ENCODE measurements around the gene PCP4L1. TPM values are rescaled to one million over a fixed set of nuclear protein-coding genes. Genes with fewer than 3 reads are reported as not detected.

Gene PCP4L1
- total and polyA plus RNA-seq, 2 experiments from 2014 or later = 1.4 to 1.7 TPM

GRCh38 chr1:161225534-161226319 is 32.8 kb upstream of the PCP4L1 start, which contains the start of gene TOMM40L:
Gene TOMM40L, plus strand, starts transcription at chr1:161226060. Its CDS starts 430 bp downstream, at chr1:161226490.
- TF ChIP-seq CTCF (IDR thresholded peaks at IDR 0.05; ENCODE audit: poor library complexity) = peak; percentile 55
- no peak for TF ChIP-seq EZH2phosphoT487 (IDR thresholded peaks at IDR 0.05; ENCODE audit: low read depth, severe bottlenecking, unreplicated experiment)
- peak within 1 kb of the TSS; percentile 50 for H3K4me3 ChIP-seq
- H3K79me2 ChIP-seq = peaks cover 4% of the 10 kb centered on the region
- H3K4me2 ChIP-seq = peak within 1 kb of the TSS; percentile 79
- WGBS (ENCODE audit: low lambda C conversion rate, missing lambda C conversion rate) = 11% methylated on average over 16 of the region's 16 CpGs
- peak within 1 kb of the TSS; percentile 58 for H2AFZ ChIP-seq
- no peaks in the 10 kb centered on the region for H3K9me2 ChIP-seq (replicated peaks; ENCODE audit: insufficient read depth)
- no peaks in the 10 kb centered on the region for H3K27me3 ChIP-seq
- DNase-seq (ENCODE audit: low spot score) = peak; percentile 96
- peaks cover 10% of the 10 kb centered on the region for H3K4me1 ChIP-seq (ENCODE audit: insufficient read depth)
- peak within 1 kb of the TSS; percentile 86 for H3K27ac ChIP-seq
- H3K9me3 ChIP-seq (ENCODE audit: low read depth) = no peaks in the 10 kb centered on the region
- no peaks in the 10 kb centered on the region for H3K36me3 ChIP-seq (replicated peaks; ENCODE audit: insufficient read depth, low read depth)
- no peaks in the 10 kb centered on the region for H4K20me1 ChIP-seq (ENCODE audit: insufficient read depth, poor library complexity, severe bottlenecking)

- Histone ChIP-seq H3K9me2 (replicated peaks; ENCODE audit: insufficient read depth) (no peaks in the 10 kb centered on the region), H3K27me3 (no peaks in the 10 kb centered on the region), H3K79me2 (peaks cover 4% of the 10 kb centered on the region), H3K27ac (peak overlapping the region; percentile 17), H3K4me2 (peak overlapping the region; percentile 79), H4K20me1 (ENCODE audit: insufficient read depth, poor library complexity, severe bottlenecking) (no peaks in the 10 kb centered on the region), H3K36me3 (replicated peaks; ENCODE audit: insufficient read depth, low read depth) (no peaks in the 10 kb centered on the region), H3K9me3 (ENCODE audit: low read depth) (no peaks in the 10 kb centered on the region), H3K4me3 (peak overlapping the region; percentile 50), H3K4me1 (ENCODE audit: insufficient read depth) (peaks cover 10% of the 10 kb centered on the region), H2AFZ (peak overlapping the region; percentile 58)
- no peak for DNase-seq (ENCODE audit: low spot score)
- WGBS (ENCODE audit: low lambda C conversion rate, missing lambda C conversion rate) = 11% methylated on average over 12 of the region's 15 CpGs
- TF ChIP-seq EZH2phosphoT487 (IDR thresholded peaks at IDR 0.05; ENCODE audit: low read depth, severe bottlenecking, unreplicated experiment) (no peak), CTCF (IDR thresholded peaks at IDR 0.05; ENCODE audit: poor library complexity) (no peak), EZH2 (IDR thresholded peaks at IDR 0.05; ENCODE audit: borderline replicate concordance) (no peak)
These were observed 32.2 kb upstream of the PCP4L1 start for GRCh38 chr1:161226320-161226711.

- peak overlapping the region; percentile 79 for H3K4me2 ChIP-seq
- no peak overlapping the region for H2AFZ ChIP-seq
- H3K4me1 ChIP-seq (ENCODE audit: insufficient read depth) = peaks cover 10% of the 10 kb centered on the region
- no peaks in the 10 kb centered on the region for H3K9me2 ChIP-seq (replicated peaks; ENCODE audit: insufficient read depth)
- peak overlapping the region; percentile 17 for H3K27ac ChIP-seq
- no peak for DNase-seq (ENCODE audit: low spot score)
- H3K79me2 ChIP-seq = peaks cover 4% of the 10 kb centered on the region
- TF ChIP-seq EZH2 (IDR thresholded peaks at IDR 0.05; ENCODE audit: borderline replicate concordance) = no peak
- TF ChIP-seq CTCF (IDR thresholded peaks at IDR 0.05; ENCODE audit: poor library complexity) = no peak
- no peak for TF ChIP-seq EZH2phosphoT487 (IDR thresholded peaks at IDR 0.05; ENCODE audit: low read depth, severe bottlenecking, unreplicated experiment)
- H4K20me1 ChIP-seq (ENCODE audit: insufficient read depth, poor library complexity, severe bottlenecking) = no peaks in the 10 kb centered on the region
- no peaks in the 10 kb centered on the region for H3K36me3 ChIP-seq (replicated peaks; ENCODE audit: insufficient read depth, low read depth)
- no peaks in the 10 kb centered on the region for H3K9me3 ChIP-seq (ENCODE audit: low read depth)
- peak overlapping the region; percentile 50 for H3K4me3 ChIP-seq
- H3K27me3 ChIP-seq = no peaks in the 10 kb centered on the region
- 71% methylated on average over 3 of the region's 3 CpGs for WGBS (ENCODE audit: low lambda C conversion rate, missing lambda C conversion rate)
These were observed 31.8 kb upstream of the PCP4L1 start for GRCh38 chr1:161226759-161227158.

Data from hepatocyte (in vitro differentiated cells).